ENCODE results near the gene PCDHGC4. TPM values are rescaled to one million over a fixed set of nuclear protein-coding genes. Genes with fewer than 3 reads are reported as not detected.

The PCDHGC4 gene
- total and polyA plus RNA-seq, 2 of the 8 experiments (the other 6 are each of a cell fraction or from before 2014, with no cell fraction given), result 2.1 to 2.4 TPM

GRCh38 chr5:141495453-141495811 is 10.6 kb downstream of the PCDHGC4 start:
- H4K91ac ChIP-seq (replicated peaks; ENCODE audit: insufficient read length, low read length), result peak overlapping the region; percentile 71
- TF ChIP-seq RXRA (IDR thresholded peaks at IDR 0.05; ENCODE audit: insufficient read depth, low read depth, low read length), result no peak
- TF ChIP-seq ATF3 (IDR thresholded peaks at IDR 0.05; ENCODE audit: insufficient read depth, low read depth, low read length), result no peak
- TF ChIP-seq PHF8 (conservative IDR thresholded peaks at IDR 0.05; ENCODE audit: low read depth, low read length), result no peak
- TF ChIP-seq POU5F1 (IDR thresholded peaks at IDR 0.05; ENCODE audit: low read depth, low read length), result no peak
- no peak for TF ChIP-seq CBX8 (IDR thresholded peaks at IDR 0.05; ENCODE audit: borderline replicate concordance, low read depth, low read length)
- no peak for TF ChIP-seq JUND (IDR thresholded peaks at IDR 0.05; ENCODE audit: low read length)
- TF ChIP-seq CREB1 (IDR thresholded peaks at IDR 0.05), result no peak
- TF ChIP-seq, protein P1, sequence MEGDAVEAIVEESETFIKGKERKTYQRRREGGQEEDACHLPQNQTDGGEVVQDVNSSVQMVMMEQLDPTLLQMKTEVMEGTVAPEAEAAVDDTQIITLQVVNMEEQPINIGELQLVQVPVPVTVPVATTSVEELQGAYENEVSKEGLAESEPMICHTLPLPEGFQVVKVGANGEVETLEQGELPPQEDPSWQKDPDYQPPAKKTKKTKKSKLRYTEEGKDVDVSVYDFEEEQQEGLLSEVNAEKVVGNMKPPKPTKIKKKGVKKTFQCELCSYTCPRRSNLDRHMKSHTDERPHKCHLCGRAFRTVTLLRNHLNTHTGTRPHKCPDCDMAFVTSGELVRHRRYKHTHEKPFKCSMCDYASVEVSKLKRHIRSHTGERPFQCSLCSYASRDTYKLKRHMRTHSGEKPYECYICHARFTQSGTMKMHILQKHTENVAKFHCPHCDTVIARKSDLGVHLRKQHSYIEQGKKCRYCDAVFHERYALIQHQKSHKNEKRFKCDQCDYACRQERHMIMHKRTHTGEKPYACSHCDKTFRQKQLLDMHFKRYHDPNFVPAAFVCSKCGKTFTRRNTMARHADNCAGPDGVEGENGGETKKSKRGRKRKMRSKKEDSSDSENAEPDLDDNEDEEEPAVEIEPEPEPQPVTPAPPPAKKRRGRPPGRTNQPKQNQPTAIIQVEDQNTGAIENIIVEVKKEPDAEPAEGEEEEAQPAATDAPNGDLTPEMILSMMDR (IDR thresholded peaks at IDR 0.05; ENCODE audit: control extremely low read depth in 1 of 3, insufficient read depth in 1 of 3, low read depth in 1 of 3, low read length in 3 of 3), result no peak
- no peak for TF ChIP-seq CBX5 (IDR thresholded peaks at IDR 0.05; ENCODE audit: low read depth, low read length)
- no peak for TF ChIP-seq KDM1A (IDR thresholded peaks at IDR 0.05; ENCODE audit: borderline replicate concordance, low read length)

More at GRCh38 chr5:141495453-141495811, 10.6 kb downstream of the PCDHGC4 start:
- H3K9me3 ChIP-seq (ENCODE audit: insufficient read depth in 2 of 2, low read depth in 1 of 2, low read length in 1 of 2), result no peaks in the 10 kb centered on the region
- FAIRE-seq (no peak), DNase-seq (ENCODE audit: low read depth in 1 of 2, low spot score in 2 of 2) (no peak)
- peak overlapping the region; percentile 25 for H2BK120ac ChIP-seq (replicated peaks; ENCODE audit: low read depth, low read length)
- peaks cover 0 to 4% of the 10 kb centered on the region in 2 experiments for H4K20me1 ChIP-seq (replicated peaks in 1 of 2; ENCODE audit: control insufficient read depth in 1 of 2, insufficient read depth in 2 of 2, low read length in 2 of 2)
- H3K79me2 ChIP-seq (ENCODE audit: control insufficient read depth in 1 of 2, insufficient read depth in 2 of 2, low read length in 2 of 2), result no peaks in the 10 kb centered on the region
- 52% methylated on average over 8 of the region's 8 CpGs; no CpG with 5 or more reads in 1 of the 2 experiments for WGBS, 2 experiments (ENCODE audit: extremely low coverage in 1 of 2, insufficient coverage in 1 of 2, insufficient read length in 1 of 2, insufficient replicate concordance in 2 of 2, low coverage in 1 of 2, low lambda C conversion rate in 2 of 2, missing lambda C conversion rate in 1 of 2)
- 0 out of 2 replicates have a peak overlapping the region, but pooled peaks have one; percentile 53 for H2BK15ac ChIP-seq (ENCODE audit: low read length)
- peak overlapping the region; percentile 82; the same call in 1 of the 2 replicates for H2BK5ac ChIP-seq (ENCODE audit: low read depth, low read length)
- H4K8ac ChIP-seq (ENCODE audit: extremely low read depth, insufficient read depth, low read length), result no peak overlapping the region
- no peak overlapping the region for H3K9ac ChIP-seq (replicated peaks in 1 of 4; ENCODE audit: extremely low read depth in 1 of 4, low read depth in 3 of 4, low read length in 3 of 4)
- H2BK20ac ChIP-seq (ENCODE audit: low read length), result peak overlapping the region; percentile 83; the same call in 1 of the 2 replicates
- no peak overlapping the region for H2AFZ ChIP-seq (ENCODE audit: low read length)
- peaks cover 24% of the 10 kb centered on the region; the same call in 1 of the 2 replicates for H3K23me2 ChIP-seq (ENCODE audit: low read depth, low read length)
- no peak overlapping the region for H3K27ac ChIP-seq (ENCODE audit: low read depth, low read length)
- peaks cover 13 to 38% (median 34%) of the 10 kb centered on the region in 4 experiments; a peak in 6 of 7 replicates for H3K27me3 ChIP-seq (replicated peaks in 1 of 4; ENCODE audit: control insufficient read depth in 3 of 4, extremely low read depth in 1 of 4, insufficient read depth in 3 of 4, low read length in 3 of 4)
- ChIA-PET CTCF (ENCODE audit: partially characterized antibody) (interaction anchor here (0.5 to 50.9 kb wide), 14 partner anchors 11 to 250 kb away, joined by 3 to 1236 read pairs (median 5); partner anchors contain the start of genes PCDHGA10, PCDHGA11, PCDHGA9 and PCDHGB1), POLR2A (ENCODE audit: partially characterized antibody) (interaction anchor here (0.6 to 5.0 kb wide), 3 partner anchors 11 to 199 kb away, joined by 3 to 33 read pairs (median 25); partner anchors contain the start of gene PCDHGC4)
- H3K4me1 ChIP-seq (replicated peaks in 1 of 4; ENCODE audit: control insufficient read depth in 3 of 4, insufficient read depth in 4 of 4, low read length in 3 of 4), result peaks cover 6 to 37% (median 25%) of the 10 kb centered on the region in 4 experiments
- H3K4ac ChIP-seq (replicated peaks; ENCODE audit: insufficient read length, low read depth, low read length), result peak overlapping the region; percentile 46
- peak overlapping the region; percentile 93; the same call in 1 of the 2 replicates for H2BK12ac ChIP-seq (ENCODE audit: low read depth, low read length)
- peak overlapping the region; percentile 48 for H2AK5ac ChIP-seq (ENCODE audit: low read depth, low read length)
- H3K56ac ChIP-seq (replicated peaks; ENCODE audit: insufficient read length, low read depth, low read length), result no peak overlapping the region
- H3K79me1 ChIP-seq (ENCODE audit: low read depth, low read length), result peaks cover 4% of the 10 kb centered on the region
- H3K18ac ChIP-seq (ENCODE audit: extremely low read depth, low read length), result peak overlapping the region; percentile 97
- H3K4me2 ChIP-seq (ENCODE audit: insufficient read depth in 1 of 2, low read depth in 2 of 2, low read length in 2 of 2), result peak overlapping the region; percentile 55 to 82
- peak overlapping the region in 2 of 4 experiments; percentile 7 to 41; a peak in 3 of 8 replicates for H3K4me3 ChIP-seq (ENCODE audit: extremely low read depth in 1 of 4, insufficient read depth in 2 of 4, low read depth in 3 of 4, low read length in 4 of 4)
- H3K36me3 ChIP-seq (ENCODE audit: control insufficient read depth in 2 of 4, insufficient read depth in 4 of 4, low read length in 3 of 4), result no peaks in the 10 kb centered on the region
- no peak overlapping the region for H3K14ac ChIP-seq (ENCODE audit: insufficient read length)
- no peak overlapping the region for H4K5ac ChIP-seq (ENCODE audit: insufficient read length, low read depth, low read length)
- no peak overlapping the region for H3K23ac ChIP-seq (ENCODE audit: insufficient read length)
